Suprapubic skin (tissue), 4 donors: ENCODE results near the gene ADD3. TPM values are rescaled to one million over a fixed set of nuclear protein-coding genes. Genes with fewer than 3 reads are reported as not detected.

Source experiments
- DNase-seq, 2 donors: peaks; one replicate each; pipeline ENCODE4 v3.0.0-alpha.2; 2019; ENCODE audit warnings: low spot score in 2 of 2
- H3K27ac ChIP-seq: fragments of 200-600 bp; sonication (generic); one replicate; pipeline ENCODE4 v1.5.1; 2019
- H3K27me3 ChIP-seq: fragments of 200-600 bp; sonication (generic); one replicate; pipeline ENCODE4 v1.5.1; 2019
- H3K36me3 ChIP-seq: fragments of 200-600 bp; sonication (generic); one replicate; pipeline ENCODE4 v1.5.1; 2019
- H3K4me1 ChIP-seq: fragments of 200-600 bp; sonication (generic); one replicate; pipeline ENCODE4 v1.5.1; 2019
- H3K4me3 ChIP-seq: fragments of 200-600 bp; sonication (generic); one replicate; pipeline ENCODE4 v1.5.1; 2019; ENCODE audit warnings: mild to moderate bottlenecking
- H3K9me3 ChIP-seq: fragments of 200-600 bp; sonication (generic); one replicate; pipeline ENCODE4 v1.5.1; 2019
- EP300 ChIP-seq: sonication (generic); formaldehyde crosslinking; IDR thresholded peaks from one replicate; pipeline ENCODE4 v1.6.1; 2017; ENCODE audit warnings: antibody characterized with exemption
- POLR2A ChIP-seq, 2 donors: fragments of 450-650 bp; IDR thresholded peaks; one replicate each; pipeline ENCODE4 v1.6.1; 2017; ENCODE audit warnings: antibody characterized with exemption in 2 of 2, mild to moderate bottlenecking in 2 of 2, moderate library complexity in 2 of 2
- POLR2AphosphoS5 ChIP-seq, 3 donors: sonication (generic); formaldehyde crosslinking; IDR thresholded peaks; one replicate each; pipeline ENCODE4 v1.6.1; 2017; ENCODE audit warnings: antibody characterized with exemption in 3 of 3
- WGBS: methylation state at CpG from one replicate; pipeline ENCODE4 v1.1.5; 2018; 5-methylcytosine and 5-hydroxymethylcytosine counted together
- total RNA-seq, 4 donors: library from RNA; depleted of rRNA; stranded (reverse); fragments of >200 nt; gene quantifications; one replicate each; pipeline ENCODE4 v1.1.0, GENCODE V29; 2016
- TF ChIP-seq, protein P1 (sequence below), 2 donors: fragments of 200-600 bp in 1 of 2; fragments of 450-650 bp in 1 of 2; sonication (generic) in 1 of 2; IDR thresholded peaks; one replicate each; pipeline ENCODE4 v1.5.1; 2016 to 2019; ENCODE audit warnings: antibody characterized with exemption in 2 of 2, mild to moderate bottlenecking in 1 of 2, moderate library complexity in 1 of 2

The ADD3 gene
- total RNA-seq, 4 donors from 2014 or later = 72.6 to 335 (median 279) TPM

DNA sequence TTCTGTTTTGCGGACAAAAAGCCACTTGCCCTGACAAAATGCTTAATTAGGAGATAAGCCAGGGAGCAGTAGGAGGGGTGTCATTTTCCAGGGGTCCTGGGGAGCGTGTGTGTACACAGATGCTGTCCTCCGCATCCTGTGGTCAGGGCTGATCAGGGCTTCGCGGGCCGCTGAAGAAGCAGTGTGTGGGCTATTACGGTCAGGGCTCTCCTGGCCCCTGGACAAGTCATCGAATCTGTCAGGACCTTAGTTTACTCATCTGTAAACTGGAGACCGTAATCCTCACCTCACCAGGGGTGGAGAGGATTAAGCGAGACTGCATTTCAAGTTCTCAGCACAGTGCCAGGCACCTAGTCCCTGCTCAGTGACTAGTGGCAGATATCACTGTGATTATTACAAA is 173.7 kb downstream of the ADD3 start:
- 89% methylated on average over 10 of the region's 10 CpGs for WGBS

DNA sequence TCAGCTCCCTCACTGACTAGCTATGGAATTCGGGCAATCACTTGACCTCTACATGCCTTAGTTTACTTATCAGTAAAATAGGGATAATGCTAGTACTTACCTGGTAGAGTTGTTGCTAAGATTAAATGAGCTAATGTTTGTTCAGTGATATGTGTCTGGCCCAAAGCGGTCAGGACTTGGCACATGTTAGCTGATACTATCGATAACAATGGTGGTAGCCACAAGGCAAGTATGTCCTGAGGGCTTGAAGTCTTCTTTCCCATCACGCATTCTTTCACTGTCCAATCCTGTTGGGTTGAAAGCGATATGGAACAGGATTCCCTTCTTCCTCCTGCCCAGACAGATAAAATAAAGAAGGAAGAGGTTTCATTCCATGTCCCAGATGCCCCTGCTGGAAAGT is 174.1 kb downstream of the ADD3 start:
- no peak overlapping the region for H3K4me3 ChIP-seq
- no peaks in the 10 kb centered on the region for H3K27me3 ChIP-seq
- 94% methylated on average over 5 of the region's 5 CpGs for WGBS
- no peak for TF ChIP-seq POLR2A (IDR thresholded peaks at IDR 0.05)
- TF ChIP-seq, protein P1, sequence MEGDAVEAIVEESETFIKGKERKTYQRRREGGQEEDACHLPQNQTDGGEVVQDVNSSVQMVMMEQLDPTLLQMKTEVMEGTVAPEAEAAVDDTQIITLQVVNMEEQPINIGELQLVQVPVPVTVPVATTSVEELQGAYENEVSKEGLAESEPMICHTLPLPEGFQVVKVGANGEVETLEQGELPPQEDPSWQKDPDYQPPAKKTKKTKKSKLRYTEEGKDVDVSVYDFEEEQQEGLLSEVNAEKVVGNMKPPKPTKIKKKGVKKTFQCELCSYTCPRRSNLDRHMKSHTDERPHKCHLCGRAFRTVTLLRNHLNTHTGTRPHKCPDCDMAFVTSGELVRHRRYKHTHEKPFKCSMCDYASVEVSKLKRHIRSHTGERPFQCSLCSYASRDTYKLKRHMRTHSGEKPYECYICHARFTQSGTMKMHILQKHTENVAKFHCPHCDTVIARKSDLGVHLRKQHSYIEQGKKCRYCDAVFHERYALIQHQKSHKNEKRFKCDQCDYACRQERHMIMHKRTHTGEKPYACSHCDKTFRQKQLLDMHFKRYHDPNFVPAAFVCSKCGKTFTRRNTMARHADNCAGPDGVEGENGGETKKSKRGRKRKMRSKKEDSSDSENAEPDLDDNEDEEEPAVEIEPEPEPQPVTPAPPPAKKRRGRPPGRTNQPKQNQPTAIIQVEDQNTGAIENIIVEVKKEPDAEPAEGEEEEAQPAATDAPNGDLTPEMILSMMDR (IDR thresholded peaks at IDR 0.05) = no peak
- H3K27ac ChIP-seq = no peak overlapping the region
- no peaks in the 10 kb centered on the region for H3K36me3 ChIP-seq
- H3K4me1 ChIP-seq = no peaks in the 10 kb centered on the region
- DNase-seq = no peak
- H3K9me3 ChIP-seq = no peaks in the 10 kb centered on the region

More for the DNA sequence above, 173.7 kb downstream of the ADD3 start:
- no peaks in the 10 kb centered on the region for H3K9me3 ChIP-seq
- H3K36me3 ChIP-seq = no peaks in the 10 kb centered on the region
- no peaks in the 10 kb centered on the region for H3K4me1 ChIP-seq
- TF ChIP-seq POLR2A (IDR thresholded peaks at IDR 0.05) = no peak
- no peak for DNase-seq
- H3K27ac ChIP-seq = no peak overlapping the region
- H3K27me3 ChIP-seq = no peaks in the 10 kb centered on the region
- H3K4me3 ChIP-seq = no peak overlapping the region

DNA sequence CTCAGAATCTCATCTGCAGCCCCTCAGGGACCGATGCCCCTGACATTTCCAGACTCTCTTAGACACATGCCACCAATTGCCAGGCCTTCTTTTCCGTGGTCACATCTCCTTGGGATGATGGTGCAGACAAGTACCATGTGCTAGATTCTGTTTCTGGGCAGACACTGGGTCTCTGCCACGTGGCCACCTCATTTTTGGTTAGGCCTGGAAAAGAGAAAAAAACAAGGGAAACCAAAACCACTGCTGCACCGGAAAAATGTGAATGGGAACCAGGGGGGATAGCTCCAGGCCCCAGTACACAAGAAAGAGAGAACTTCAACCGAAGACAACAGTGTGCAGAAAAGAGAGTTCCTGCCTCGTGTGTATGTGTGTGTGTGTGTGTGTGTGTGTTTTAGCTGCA is 176.6 kb downstream of the ADD3 start:
- Histone ChIP-seq H3K4me3 (no peak overlapping the region), H3K27me3 (no peaks in the 10 kb centered on the region), H3K9me3 (no peaks in the 10 kb centered on the region), H3K4me1 (no peaks in the 10 kb centered on the region), H3K36me3 (no peaks in the 10 kb centered on the region), H3K27ac (no peak overlapping the region)
- 64% methylated on average over 6 of the region's 6 CpGs for WGBS
- TF ChIP-seq, protein P1 (IDR thresholded peaks at IDR 0.05) = no peak
- TF ChIP-seq POLR2AphosphoS5 (IDR thresholded peaks at IDR 0.05) = no peak
- TF ChIP-seq POLR2A (IDR thresholded peaks at IDR 0.05) = no peak
- no peak for TF ChIP-seq EP300
- no peak for DNase-seq

Other genes starting within 250 kb of the ADD3 start
- 100 to 1,000 TPM in 3 of 4 donors, 10 to 100 TPM in 1; 77.1 to 239 (median 109) TPM for gene XPNPEP1, start 84.5 kb upstream of the ADD3 start, total RNA-seq
- 10 to 100 TPM; 64.3 to 77.9 (median 70.9) TPM for gene MXI1, start 199.6 kb downstream of the ADD3 start, total RNA-seq